ENCODE data around the gene UNKL. TPM values are rescaled to one million over a fixed set of nuclear protein-coding genes. Genes with fewer than 3 reads are reported as not detected.

The UNKL gene
- total RNA-seq, 1 donor from 2014 or later: 30.7 TPM

GRCh38 chr16:1435921-1436697 lies 21.6 kb upstream of the UNKL start:
- Mint-ChIP-seq H3K36me3 (ENCODE audit: unreplicated experiment) (no peaks in the 10 kb centered on the region), H3K27me3 (ENCODE audit: unreplicated experiment) (peaks cover 3% of the 10 kb centered on the region), H3K4me3 (ENCODE audit: unreplicated experiment) (no peak overlapping the region), H3K27ac (ENCODE audit: unreplicated experiment) (no peak overlapping the region), H3K4me1 (ENCODE audit: low read depth, unreplicated experiment) (peaks cover 2% of the 10 kb centered on the region), H3K9me3 (ENCODE audit: unreplicated experiment) (peaks cover 3% of the 10 kb centered on the region)
- TF ChIP-seq CTCF (IDR thresholded peaks at IDR 0.05; ENCODE audit: partially characterized antibody, unreplicated experiment): no peak
- peak; percentile 41 for DNase-seq

- Mint-ChIP-seq H3K36me3 (ENCODE audit: unreplicated experiment) (no peaks in the 10 kb centered on the region), H3K27me3 (ENCODE audit: unreplicated experiment) (peaks cover 3% of the 10 kb centered on the region), H3K4me1 (ENCODE audit: low read depth, unreplicated experiment) (peaks cover 2% of the 10 kb centered on the region), H3K4me3 (ENCODE audit: unreplicated experiment) (no peak overlapping the region), H3K27ac (ENCODE audit: unreplicated experiment) (no peak overlapping the region), H3K9me3 (ENCODE audit: unreplicated experiment) (peaks cover 3% of the 10 kb centered on the region)
- TF ChIP-seq CTCF (IDR thresholded peaks at IDR 0.05; ENCODE audit: partially characterized antibody, unreplicated experiment): no peak
- DNase-seq: peak; percentile 12
These were observed 20.4 kb upstream of the UNKL start for GRCh38 chr16:1434644-1435592.

- TF ChIP-seq CTCF (IDR thresholded peaks at IDR 0.05; ENCODE audit: partially characterized antibody, unreplicated experiment): no peak
- DNase-seq: peak; percentile 16
- H3K27ac Mint-ChIP-seq (ENCODE audit: unreplicated experiment): no peak overlapping the region
- no peak overlapping the region for H3K4me3 Mint-ChIP-seq (ENCODE audit: unreplicated experiment)
- peaks cover 2% of the 10 kb centered on the region for H3K4me1 Mint-ChIP-seq (ENCODE audit: low read depth, unreplicated experiment)
- H3K9me3 Mint-ChIP-seq (ENCODE audit: unreplicated experiment): no peaks in the 10 kb centered on the region
- peaks cover 5% of the 10 kb centered on the region for H3K27me3 Mint-ChIP-seq (ENCODE audit: unreplicated experiment)
- no peaks in the 10 kb centered on the region for H3K36me3 Mint-ChIP-seq (ENCODE audit: unreplicated experiment)
These were observed 19.3 kb upstream of the UNKL start for GRCh38 chr16:1433756-1434155.

- Mint-ChIP-seq H3K4me1 (ENCODE audit: low read depth, unreplicated experiment) (peaks cover 2% of the 10 kb centered on the region), H3K27ac (ENCODE audit: unreplicated experiment) (no peak overlapping the region), H3K4me3 (ENCODE audit: unreplicated experiment) (no peak overlapping the region), H3K9me3 (ENCODE audit: unreplicated experiment) (no peaks in the 10 kb centered on the region), H3K36me3 (ENCODE audit: unreplicated experiment) (no peaks in the 10 kb centered on the region), H3K27me3 (ENCODE audit: unreplicated experiment) (peaks cover 5% of the 10 kb centered on the region)
- DNase-seq: peak; percentile 10
- no peak for TF ChIP-seq CTCF (IDR thresholded peaks at IDR 0.05; ENCODE audit: partially characterized antibody, unreplicated experiment)
These were observed 18.7 kb upstream of the UNKL start for GRCh38 chr16:1433263-1433560.
